ENCODE results near the gene CUX1.

Gene CUX1

GRCh38 chr7:102196028-102196427, 378.6 kb downstream of the CUX1 start:
- Histone ChIP-seq H3K4me3 (ENCODE audit: severe bottlenecking) (no peak overlapping the region), H3K9me3 (ENCODE audit: severe bottlenecking) (no peaks in the 10 kb centered on the region), H3K27ac (ENCODE audit: poor library complexity, severe bottlenecking) (no peak overlapping the region), H3K27me3 (ENCODE audit: insufficient read depth, poor library complexity, severe bottlenecking) (no peaks in the 10 kb centered on the region), H3K36me3 (ENCODE audit: low read depth) (peaks cover 13% of the 10 kb centered on the region), H3K4me1 (ENCODE audit: insufficient read depth, poor library complexity, severe bottlenecking) (no peaks in the 10 kb centered on the region)
- DNase-seq (ENCODE audit: low spot score) (no peak), ATAC-seq (ENCODE audit: low read depth) (no peak)
- TF ChIP-seq, protein P1, sequence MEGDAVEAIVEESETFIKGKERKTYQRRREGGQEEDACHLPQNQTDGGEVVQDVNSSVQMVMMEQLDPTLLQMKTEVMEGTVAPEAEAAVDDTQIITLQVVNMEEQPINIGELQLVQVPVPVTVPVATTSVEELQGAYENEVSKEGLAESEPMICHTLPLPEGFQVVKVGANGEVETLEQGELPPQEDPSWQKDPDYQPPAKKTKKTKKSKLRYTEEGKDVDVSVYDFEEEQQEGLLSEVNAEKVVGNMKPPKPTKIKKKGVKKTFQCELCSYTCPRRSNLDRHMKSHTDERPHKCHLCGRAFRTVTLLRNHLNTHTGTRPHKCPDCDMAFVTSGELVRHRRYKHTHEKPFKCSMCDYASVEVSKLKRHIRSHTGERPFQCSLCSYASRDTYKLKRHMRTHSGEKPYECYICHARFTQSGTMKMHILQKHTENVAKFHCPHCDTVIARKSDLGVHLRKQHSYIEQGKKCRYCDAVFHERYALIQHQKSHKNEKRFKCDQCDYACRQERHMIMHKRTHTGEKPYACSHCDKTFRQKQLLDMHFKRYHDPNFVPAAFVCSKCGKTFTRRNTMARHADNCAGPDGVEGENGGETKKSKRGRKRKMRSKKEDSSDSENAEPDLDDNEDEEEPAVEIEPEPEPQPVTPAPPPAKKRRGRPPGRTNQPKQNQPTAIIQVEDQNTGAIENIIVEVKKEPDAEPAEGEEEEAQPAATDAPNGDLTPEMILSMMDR (IDR thresholded peaks at IDR 0.05; ENCODE audit: poor library complexity, severe bottlenecking): no peak

DNA sequence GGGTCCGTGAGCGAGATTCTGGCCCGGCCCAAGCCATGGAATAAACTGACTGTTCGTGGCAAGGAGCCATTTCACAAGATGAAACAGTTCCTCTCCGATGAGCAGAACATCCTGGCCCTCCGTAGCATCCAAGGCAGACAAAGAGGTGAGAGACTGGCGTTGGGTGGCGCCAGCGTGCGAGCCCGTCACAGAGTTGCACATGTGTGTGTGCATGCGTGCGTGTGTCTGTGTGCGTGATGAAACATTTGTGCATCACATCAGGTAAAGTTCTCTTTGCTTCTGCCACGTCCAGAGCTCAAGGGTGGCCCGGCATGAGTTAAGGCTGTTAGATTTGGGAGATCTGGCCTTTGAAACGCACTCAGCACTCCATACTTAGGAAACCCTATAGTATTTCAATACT, 379.7 kb downstream of the CUX1 start:
- TF ChIP-seq, protein P1 (IDR thresholded peaks at IDR 0.05; ENCODE audit: poor library complexity, severe bottlenecking): no peak
- no peaks in the 10 kb centered on the region for H3K9me3 ChIP-seq (ENCODE audit: severe bottlenecking)
- no peaks in the 10 kb centered on the region for H3K4me1 ChIP-seq (ENCODE audit: insufficient read depth, poor library complexity, severe bottlenecking)
- no peak overlapping the region for H3K4me3 ChIP-seq (ENCODE audit: severe bottlenecking)
- ATAC-seq (ENCODE audit: low read depth): no peak
- DNase-seq (ENCODE audit: low spot score): no peak
- H3K27me3 ChIP-seq (ENCODE audit: insufficient read depth, poor library complexity, severe bottlenecking): no peaks in the 10 kb centered on the region
- H3K36me3 ChIP-seq (ENCODE audit: low read depth): peaks cover 14% of the 10 kb centered on the region
- no peak overlapping the region for H3K27ac ChIP-seq (ENCODE audit: poor library complexity, severe bottlenecking)

DNA sequence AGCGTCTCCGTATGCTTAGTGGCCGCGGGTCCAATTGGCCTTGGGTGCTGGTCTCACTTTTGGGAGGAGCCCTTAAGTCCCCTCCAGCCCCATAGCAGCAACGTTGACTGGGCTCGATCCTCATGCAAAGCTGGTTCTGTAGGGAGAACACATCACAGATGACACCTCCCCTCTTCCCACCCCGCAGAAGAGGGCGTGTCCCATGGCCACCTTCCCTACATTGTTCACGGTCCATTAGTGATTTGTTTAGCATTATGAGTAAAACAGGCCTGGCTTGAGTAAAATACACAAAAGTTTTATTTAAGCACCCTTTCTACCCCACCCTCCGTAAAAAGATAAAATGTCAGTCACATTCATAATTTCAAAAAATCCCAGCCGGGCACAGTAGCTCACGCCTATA, 380.2 kb downstream of the CUX1 start:
- H3K27ac ChIP-seq (ENCODE audit: poor library complexity, severe bottlenecking): no peak overlapping the region
- peaks cover 18% of the 10 kb centered on the region for H3K36me3 ChIP-seq (ENCODE audit: low read depth)

GRCh38 chr7:102198417-102198956, 381.1 kb downstream of the CUX1 start:
- Histone ChIP-seq H3K4me1 (ENCODE audit: insufficient read depth, poor library complexity, severe bottlenecking) (no peaks in the 10 kb centered on the region), H3K27ac (ENCODE audit: poor library complexity, severe bottlenecking) (no peak overlapping the region), H3K36me3 (ENCODE audit: low read depth) (peaks cover 14% of the 10 kb centered on the region), H3K4me3 (ENCODE audit: severe bottlenecking) (no peak overlapping the region), H3K27me3 (ENCODE audit: insufficient read depth, poor library complexity, severe bottlenecking) (no peaks in the 10 kb centered on the region), H3K9me3 (ENCODE audit: severe bottlenecking) (no peaks in the 10 kb centered on the region)
- TF ChIP-seq, protein P1 (IDR thresholded peaks at IDR 0.05; ENCODE audit: poor library complexity, severe bottlenecking): no peak
- ATAC-seq (ENCODE audit: low read depth): no peak
- DNase-seq (ENCODE audit: low spot score): no peak

More for the DNA sequence above, 380.2 kb downstream of the CUX1 start:
- no peak overlapping the region for H3K4me3 ChIP-seq (ENCODE audit: severe bottlenecking)
- no peak for ATAC-seq (ENCODE audit: low read depth)
- TF ChIP-seq, protein P1 (IDR thresholded peaks at IDR 0.05; ENCODE audit: poor library complexity, severe bottlenecking): no peak
- H3K27me3 ChIP-seq (ENCODE audit: insufficient read depth, poor library complexity, severe bottlenecking): no peaks in the 10 kb centered on the region
- no peaks in the 10 kb centered on the region for H3K4me1 ChIP-seq (ENCODE audit: insufficient read depth, poor library complexity, severe bottlenecking)
- DNase-seq (ENCODE audit: low spot score): no peak
- no peaks in the 10 kb centered on the region for H3K9me3 ChIP-seq (ENCODE audit: severe bottlenecking)

DNA sequence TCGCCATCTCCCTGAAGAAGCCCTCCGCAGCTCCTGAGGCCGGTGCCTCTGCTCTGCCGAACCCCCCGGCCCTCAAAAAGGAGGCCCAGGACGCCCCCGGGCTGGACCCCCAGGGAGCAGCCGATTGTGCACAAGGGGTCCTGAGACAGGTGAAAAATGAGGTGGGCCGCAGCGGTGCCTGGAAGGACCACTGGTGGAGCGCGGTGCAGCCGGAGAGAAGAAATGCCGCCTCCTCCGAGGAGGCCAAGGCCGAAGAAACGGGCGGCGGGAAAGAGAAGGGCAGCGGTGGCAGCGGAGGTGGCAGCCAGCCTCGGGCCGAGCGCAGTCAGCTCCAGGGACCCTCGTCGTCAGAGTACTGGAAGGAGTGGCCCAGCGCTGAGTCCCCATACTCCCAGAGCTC, 384.1 kb downstream of the CUX1 start:
- DNase-seq (ENCODE audit: low spot score): no peak
- Histone ChIP-seq H3K9me3 (ENCODE audit: severe bottlenecking) (no peaks in the 10 kb centered on the region), H3K27me3 (ENCODE audit: insufficient read depth, poor library complexity, severe bottlenecking) (no peaks in the 10 kb centered on the region), H3K4me1 (ENCODE audit: insufficient read depth, poor library complexity, severe bottlenecking) (no peaks in the 10 kb centered on the region), H3K27ac (ENCODE audit: poor library complexity, severe bottlenecking) (no peak overlapping the region), H3K4me3 (ENCODE audit: severe bottlenecking) (no peak overlapping the region), H3K36me3 (ENCODE audit: low read depth) (peaks cover 10% of the 10 kb centered on the region; the same call in 1 of the 2 replicates)
- no peak for ATAC-seq (ENCODE audit: low read depth)
- TF ChIP-seq, protein P1 (IDR thresholded peaks at IDR 0.05; ENCODE audit: poor library complexity, severe bottlenecking): no peak

Data from RWPE2 (cell line).